ENCODE results near the gene ENAM. TPM values are rescaled to one million over a fixed set of nuclear protein-coding genes. Genes with fewer than 3 reads are reported as not detected.

The ENAM gene
- total and polyA plus RNA-seq, 9 of the 15 experiments (the other 6 are each of a cell fraction or from before 2014, with no cell fraction given) = 0.04 to 0.09 (median 0.04) TPM; not detected in 6

GRCh38 chr4:70687821-70688794 is 59.6 kb downstream of the ENAM start, which contains the start of gene UTP3 (continued):
- TF ChIP-seq SMAD2 (IDR thresholded peaks at IDR 0.05; ENCODE audit: low read depth, low read length) (no peak), MTF1 (CRISPR knock-in tag; IDR thresholded peaks at IDR 0.05; ENCODE audit: borderline replicate concordance) (no peak), DDX20 (tag; IDR thresholded peaks at IDR 0.05; ENCODE audit: low read depth) (no peak), DNMT1 (IDR thresholded peaks at IDR 0.05) (no peak), TCF3 (CRISPR knock-in tag; IDR thresholded peaks at IDR 0.05) (peak; percentile 54), NELFE (IDR thresholded peaks at IDR 0.05; ENCODE audit: insufficient read depth, insufficient read length) (no peak), BCL6 (CRISPR knock-in tag; IDR thresholded peaks at IDR 0.05) (no peak), NBN (IDR thresholded peaks at IDR 0.05; ENCODE audit: low read depth) (peak; percentile 97), ZNF280B (CRISPR knock-in tag; IDR thresholded peaks at IDR 0.05) (no peak), EP400 (IDR thresholded peaks at IDR 0.05) (peak; percentile 96), SMC3 (conservative IDR thresholded peaks at IDR 0.05; ENCODE audit: insufficient read depth, low read depth, low read length) (peak; percentile 69), ZNF740 (CRISPR knock-in tag; IDR thresholded peaks at IDR 0.05) (0 out of 2 replicates have a peak, but pooled peaks have one; percentile 33), ZNF740 (tag; IDR thresholded peaks at IDR 0.05) (0 out of 4 replicates have a peak, but pooled peaks of 1 of the 2 experiments have one; percentile 22), MCM2 (IDR thresholded peaks at IDR 0.05; ENCODE audit: low read depth) (no peak), ETV1 (tag; conservative IDR thresholded peaks at IDR 0.05; ENCODE audit: low read depth) (peak; percentile 98), SIN3B (IDR thresholded peaks at IDR 0.05; ENCODE audit: low read depth) (peak; percentile 71), PREB (CRISPR knock-in tag; IDR thresholded peaks at IDR 0.05) (no peak), STAT5B (CRISPR knock-in tag; IDR thresholded peaks at IDR 0.05) (no peak), KDM1A (IDR thresholded peaks at IDR 0.05) (no peak), PHF8 (IDR thresholded peaks at IDR 0.05; ENCODE audit: borderline replicate concordance, low read length) (peak; percentile 78), TAF9B (IDR thresholded peaks at IDR 0.05; ENCODE audit: partially characterized antibody) (peak; percentile 69), SUPT5H (IDR thresholded peaks at IDR 0.05) (peak; percentile 91)

Data from K562 (cell line).